GM18858 (cell line): ENCODE measurements around the gene TUBGCP2.

Experiments used
- ATAC-seq: cut with Tn5 transposase; IDR thresholded peaks from one replicate; pipeline ENCODE4 v1.9.1; 2021; ENCODE audit not compliant: unreplicated experiment

TUBGCP2 gene

GRCh38 chr10:133343558-133343957 lies 34.9 kb upstream of the TUBGCP2 start:
- no peak for ATAC-seq

GRCh38 chr10:133342942-133343341 lies 34.3 kb upstream of the TUBGCP2 start:
- no peak for ATAC-seq

GRCh38 chr10:133341983-133342382 lies 33.3 kb upstream of the TUBGCP2 start:
- no peak for ATAC-seq

- no peak for ATAC-seq
Observed at GRCh38 chr10:133339708-133340380, 31.2 kb upstream of the TUBGCP2 start.

- ATAC-seq = no peak
Observed at GRCh38 chr10:133338080-133339071, 29.7 kb upstream of the TUBGCP2 start.

- no peak for ATAC-seq
Observed at GRCh38 chr10:133337370-133337725, 28.7 kb upstream of the TUBGCP2 start.

- ATAC-seq = no peak
Observed at GRCh38 chr10:133336577-133337369, 28.1 kb upstream of the TUBGCP2 start, which contains the start of gene CALY. CALY (minus strand) TSS chr10:133336896; CDS start chr10:133328989, 7,907 bp downstream.

GRCh38 chr10:133336118-133336576 lies 27.5 kb upstream of the TUBGCP2 start:
- ATAC-seq = no peak

- ATAC-seq = no peak
Observed at GRCh38 chr10:133335246-133336117, 26.8 kb upstream of the TUBGCP2 start.

GRCh38 chr10:133334503-133335245 lies 26.0 kb upstream of the TUBGCP2 start:
- no peak for ATAC-seq

GRCh38 chr10:133332936-133333699 lies 24.4 kb upstream of the TUBGCP2 start:
- no peak for ATAC-seq

GRCh38 chr10:133329491-133330202 lies 21.0 kb upstream of the TUBGCP2 start:
- ATAC-seq = peak; percentile 83

- ATAC-seq = no peak
Observed at GRCh38 chr10:133328358-133329343, 20.0 kb upstream of the TUBGCP2 start.

- ATAC-seq = no peak
Observed at GRCh38 chr10:133327651-133328357, 19.1 kb upstream of the TUBGCP2 start.

GRCh38 chr10:133326745-133327650 lies 18.3 kb upstream of the TUBGCP2 start:
- ATAC-seq = no peak
